ENCODE data around the gene TUT7.

GRCh38 chr9:86333651-86334050 is 20.6 kb downstream of the TUT7 start:
- TF ChIP-seq CTCF (IDR thresholded peaks at IDR 0.05 in 4 of 5, conservative IDR thresholded peaks at IDR 0.05 in 1 of 5): no peak
- TF ChIP-seq POLR2A (IDR thresholded peaks at IDR 0.05): no peak
